Tongue (tissue), 2 donors: ENCODE data around the gene PRR19. TPM values are rescaled to one million over a fixed set of nuclear protein-coding genes. Genes with fewer than 3 reads are reported as not detected.

Experiments
- DNase-seq: peaks from one replicate; pipeline ENCODE4 v3.0.0-alpha.2; 2015
- total RNA-seq: library from RNA; depleted of rRNA; stranded (reverse); fragments of >200 nt; gene quantifications from one replicate; pipeline ENCODE4 v1.2.3, GENCODE V29; 2014

The PRR19 gene
- total RNA-seq, 1 donor from 2014 or later: 0.62 TPM

DNA sequence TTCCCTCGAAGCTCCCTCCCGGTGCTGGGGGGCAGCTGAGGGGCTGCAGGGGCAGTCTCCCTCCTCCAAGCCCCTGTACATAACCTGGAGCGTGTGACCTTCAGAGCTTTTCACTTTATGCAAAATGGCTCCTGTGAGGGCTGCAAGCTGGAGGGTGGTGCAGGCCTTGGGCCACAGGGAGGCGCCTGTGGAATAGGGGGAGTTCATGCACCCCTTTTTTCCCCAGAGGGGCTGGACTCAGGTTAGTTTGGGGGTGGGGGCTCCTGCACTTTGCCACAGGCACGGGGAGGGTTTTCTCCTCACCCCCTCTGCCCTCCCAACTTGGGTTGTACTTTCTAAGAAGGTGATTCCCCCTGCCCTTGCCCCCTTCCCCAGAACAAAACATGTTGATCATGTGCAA lies 6.6 kb upstream of the PRR19 start:
- DNase-seq: no peak

DNA sequence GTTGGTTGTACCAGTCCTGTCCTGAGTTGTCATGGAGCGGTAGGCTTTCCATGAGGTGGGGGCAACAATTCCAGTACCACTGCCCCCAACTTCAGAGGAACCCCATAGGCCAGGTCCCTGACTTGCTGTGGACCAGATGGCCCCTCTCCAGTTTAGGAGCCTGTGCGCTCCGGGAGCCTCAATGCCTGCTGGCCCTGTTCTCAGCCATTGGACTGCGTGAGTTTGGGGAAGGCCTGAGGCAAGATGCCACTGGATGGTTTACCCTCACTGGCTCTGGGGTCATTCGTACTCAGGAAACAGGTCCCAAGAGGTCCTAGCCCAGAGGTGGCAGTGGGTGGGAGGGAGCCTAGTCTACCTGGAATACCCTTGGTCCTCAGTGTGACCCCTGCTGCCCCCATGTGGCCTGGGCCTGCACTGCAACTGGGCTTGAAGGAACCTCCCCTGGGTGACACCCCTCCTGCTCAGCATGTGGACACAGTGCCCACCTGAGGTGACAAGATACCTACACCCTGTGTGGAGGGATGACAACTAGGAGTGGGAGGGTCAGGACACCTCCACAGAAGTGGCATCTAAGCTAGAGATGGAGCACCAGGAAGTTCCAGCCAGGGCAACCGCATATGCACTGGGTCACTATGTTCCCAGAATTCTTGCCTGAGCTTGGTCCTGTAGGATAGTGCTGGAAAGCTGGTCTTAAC lies 6.0 kb upstream of the PRR19 start:
- DNase-seq: peak; percentile 87

- no peak for DNase-seq
Observed at GRCh38 chr19:42297039-42297438, 4.9 kb upstream of the PRR19 start.

DNA sequence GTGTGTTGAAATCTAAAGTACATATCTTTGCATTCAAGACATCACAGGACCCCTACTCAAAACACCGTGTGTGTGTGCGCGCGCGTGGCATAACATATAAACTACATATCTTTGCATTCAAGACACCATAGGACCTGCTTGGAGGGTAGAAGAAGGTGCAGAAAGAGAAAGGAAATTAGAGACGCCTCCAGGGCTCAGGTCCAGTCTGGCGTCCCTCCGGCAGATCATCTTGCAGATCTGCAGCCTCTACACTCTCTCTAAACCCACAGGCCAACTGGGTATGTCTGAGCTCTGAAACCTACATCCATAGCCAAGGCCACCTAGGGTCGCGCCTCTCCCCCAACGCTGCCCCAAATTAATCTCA lies 1.2 kb downstream of the PRR19 start:
- DNase-seq: no peak

DNA sequence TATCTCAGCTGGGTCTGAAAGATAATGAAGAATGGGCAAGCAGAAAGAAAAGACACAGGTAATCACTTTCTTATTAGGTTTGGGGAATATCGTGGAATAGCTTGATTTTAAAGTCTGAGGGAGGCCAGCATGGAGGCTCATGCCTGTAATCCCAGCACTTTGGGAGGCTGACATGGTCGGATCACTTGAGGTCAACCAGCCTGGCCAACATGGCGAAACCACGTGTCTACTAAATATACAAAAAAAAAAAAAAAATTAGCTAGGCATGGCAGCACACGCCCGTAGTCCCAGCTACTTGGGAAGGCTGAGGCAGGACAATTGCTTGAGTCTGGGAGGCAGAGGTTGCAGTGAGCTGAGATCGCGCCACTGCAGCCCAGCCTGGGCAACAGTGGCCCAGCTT lies 1.9 kb downstream of the PRR19 start:
- no peak for DNase-seq

DNA sequence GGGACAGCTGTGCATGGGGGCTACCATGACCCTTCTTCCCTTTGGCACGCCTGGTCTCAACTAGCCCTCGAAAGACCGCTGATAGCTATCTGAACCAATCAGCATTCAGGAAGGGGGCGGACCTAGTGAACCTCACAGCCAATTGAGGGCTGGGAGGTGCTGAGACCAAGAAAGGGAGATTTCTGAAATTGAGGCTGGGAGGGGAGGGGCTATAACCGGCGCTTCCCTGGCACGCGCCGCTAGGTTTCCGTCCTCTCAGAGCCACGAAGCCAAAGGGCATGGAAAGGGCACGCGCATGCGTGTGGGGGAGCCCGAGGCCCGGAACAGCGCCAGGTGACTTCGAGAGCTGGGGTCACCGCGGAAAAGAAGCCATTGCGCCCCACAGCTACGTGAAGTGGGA lies 4.7 kb downstream of the PRR19 start:
- DNase-seq: no peak

- DNase-seq: no peak
Observed at GRCh38 chr19:42309686-42310085, 7.8 kb downstream of the PRR19 start.

DNA sequence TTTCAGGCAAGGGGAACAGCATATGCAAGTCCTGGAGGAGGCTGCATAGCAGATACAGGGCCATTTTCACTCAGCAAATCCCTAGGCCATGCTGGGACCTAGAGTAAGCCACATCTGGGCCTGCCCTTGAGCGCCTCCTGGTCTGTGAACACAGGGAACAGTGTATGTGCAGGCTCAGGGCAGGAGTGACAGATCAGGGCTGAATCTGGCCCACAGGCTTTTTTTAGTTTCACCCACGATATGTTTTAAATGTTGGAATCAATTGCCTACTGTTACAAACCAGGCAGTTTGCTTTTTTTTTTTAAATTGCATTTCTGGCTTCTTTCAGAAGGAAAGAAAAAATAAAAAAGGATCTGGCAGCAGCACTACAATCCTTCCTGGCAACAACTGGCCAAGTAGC lies 9.7 kb downstream of the PRR19 start:
- DNase-seq: peak; percentile 36

GRCh38 chr19:42312370-42312769 lies 10.4 kb downstream of the PRR19 start:
- no peak for DNase-seq

DNA sequence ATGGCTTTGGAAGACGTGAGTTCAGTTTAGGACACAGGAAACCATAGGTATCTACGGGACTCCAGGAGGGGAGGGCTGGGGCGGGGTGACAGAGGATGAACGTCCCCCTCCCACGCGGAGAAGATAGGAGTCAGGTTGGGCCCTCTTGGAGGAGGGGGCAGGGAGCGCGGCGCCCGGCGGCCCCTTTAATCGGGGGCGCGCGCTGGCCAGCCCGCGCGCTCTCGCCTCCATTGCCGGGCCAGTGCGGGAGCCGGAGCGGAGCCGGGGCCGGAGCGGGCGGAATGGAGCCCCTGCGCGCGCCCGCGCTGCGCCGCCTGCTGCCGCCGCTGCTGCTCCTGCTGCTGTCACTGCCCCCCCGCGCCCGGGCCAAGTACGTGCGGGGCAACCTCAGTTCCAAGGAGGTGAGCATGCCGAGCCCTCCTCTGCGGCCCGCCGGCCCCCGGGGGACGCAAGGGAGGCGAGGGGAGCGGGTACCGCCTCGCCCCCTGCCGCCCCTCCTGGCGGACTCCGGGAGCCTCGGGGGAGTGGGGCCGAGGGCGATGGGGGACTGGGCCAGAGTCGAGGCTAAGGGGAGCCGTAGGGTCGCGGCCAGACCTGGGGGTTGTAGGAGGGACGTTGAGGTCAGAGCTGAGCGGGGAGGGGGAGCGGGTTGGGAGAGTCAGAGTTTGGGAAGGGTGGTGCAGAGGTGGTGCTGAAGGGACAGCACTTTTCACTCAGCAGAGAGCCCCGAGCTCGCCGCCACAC lies 11.3 kb downstream of the PRR19 start, which contains the start of gene TMEM145:
Gene TMEM145 (plus strand): TSS at position 214 of the 744 bp plus-strand sequence. CDS start 68 bp downstream, at position 282.
- peak; percentile 73 for DNase-seq

- no peak for DNase-seq
Observed at GRCh38 chr19:42313840-42314755, 12.2 kb downstream of the PRR19 start.

DNA sequence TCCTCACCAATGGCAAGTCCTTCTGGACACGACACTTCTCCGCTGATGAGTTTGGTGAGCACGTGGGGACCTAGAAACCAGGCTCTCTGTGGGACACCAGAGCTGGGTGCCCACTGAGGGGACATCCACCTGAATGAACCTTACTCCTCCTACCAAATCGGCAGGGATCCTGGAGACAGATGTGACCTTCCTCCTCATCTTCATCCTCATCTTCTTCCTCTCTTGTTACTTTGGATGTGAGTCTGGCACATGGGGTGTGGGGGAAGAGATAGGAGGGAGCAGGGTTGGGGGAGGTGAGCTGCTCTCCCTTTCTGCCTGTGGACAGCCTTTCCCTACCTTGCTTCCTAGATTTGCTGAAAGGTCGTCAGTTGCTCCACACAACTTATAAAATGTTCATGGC lies 13.1 kb downstream of the PRR19 start:
- no peak for DNase-seq

- DNase-seq: no peak
Observed at GRCh38 chr19:42316223-42317211, 14.6 kb downstream of the PRR19 start.

DNA sequence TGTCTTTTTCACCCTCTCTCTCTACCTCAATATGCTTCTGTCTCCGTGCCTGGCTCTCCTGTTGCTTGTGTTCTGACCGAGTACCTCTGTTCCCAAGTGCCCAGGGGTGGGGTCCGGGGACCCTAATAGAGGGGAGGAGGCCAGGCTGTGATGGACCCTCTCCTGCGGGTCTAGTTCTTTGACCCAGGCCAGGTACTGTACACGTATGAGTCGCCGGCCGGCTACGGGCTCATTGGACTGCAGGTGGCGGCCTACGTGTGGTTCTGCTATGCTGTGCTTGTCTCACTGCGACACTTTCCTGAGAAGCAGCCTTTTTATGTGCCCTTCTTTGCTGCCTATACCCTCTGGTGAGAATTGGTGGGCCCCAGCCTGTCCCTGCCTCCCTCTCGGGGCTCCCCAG lies 15.6 kb downstream of the PRR19 start:
- DNase-seq: no peak

DNA sequence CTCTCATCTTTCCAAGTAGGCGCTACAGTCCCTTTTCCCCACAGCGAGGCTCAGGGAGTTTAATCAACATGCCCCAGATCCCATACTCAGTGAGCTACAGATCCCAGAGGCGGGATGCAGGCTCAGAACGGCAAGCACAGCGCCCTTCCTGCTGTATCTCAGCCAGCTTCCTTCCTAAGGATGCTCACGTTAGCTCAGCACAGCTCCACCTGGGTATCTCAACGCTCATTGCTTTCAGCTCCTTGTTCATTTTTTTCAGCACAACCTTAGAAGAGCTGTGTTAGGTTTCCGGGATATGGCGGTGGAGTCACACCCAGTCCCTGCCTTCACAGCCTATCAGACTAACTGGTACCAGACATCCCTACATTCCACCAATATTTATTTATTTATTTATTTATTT lies 20.4 kb downstream of the PRR19 start:
- DNase-seq: no peak

DNA sequence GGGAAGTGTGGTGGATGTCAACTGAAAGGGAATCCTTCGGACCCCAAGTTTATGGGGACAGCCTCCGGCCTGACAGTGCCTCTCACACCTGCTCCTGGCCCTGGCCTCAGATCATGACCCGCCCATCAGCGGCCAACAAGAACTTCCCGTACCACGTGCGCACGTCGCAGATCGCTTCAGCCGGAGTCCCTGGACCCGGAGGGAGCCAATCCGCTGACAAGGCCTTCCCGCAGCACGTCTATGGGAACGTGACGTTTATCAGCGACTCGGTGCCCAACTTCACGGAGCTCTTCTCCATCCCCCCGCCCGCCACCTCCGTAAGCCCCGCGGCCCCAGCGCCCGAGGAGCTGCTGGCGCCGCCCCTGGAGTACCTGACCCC lies 21.5 kb downstream of the PRR19 start:
- no peak for DNase-seq

DNA sequence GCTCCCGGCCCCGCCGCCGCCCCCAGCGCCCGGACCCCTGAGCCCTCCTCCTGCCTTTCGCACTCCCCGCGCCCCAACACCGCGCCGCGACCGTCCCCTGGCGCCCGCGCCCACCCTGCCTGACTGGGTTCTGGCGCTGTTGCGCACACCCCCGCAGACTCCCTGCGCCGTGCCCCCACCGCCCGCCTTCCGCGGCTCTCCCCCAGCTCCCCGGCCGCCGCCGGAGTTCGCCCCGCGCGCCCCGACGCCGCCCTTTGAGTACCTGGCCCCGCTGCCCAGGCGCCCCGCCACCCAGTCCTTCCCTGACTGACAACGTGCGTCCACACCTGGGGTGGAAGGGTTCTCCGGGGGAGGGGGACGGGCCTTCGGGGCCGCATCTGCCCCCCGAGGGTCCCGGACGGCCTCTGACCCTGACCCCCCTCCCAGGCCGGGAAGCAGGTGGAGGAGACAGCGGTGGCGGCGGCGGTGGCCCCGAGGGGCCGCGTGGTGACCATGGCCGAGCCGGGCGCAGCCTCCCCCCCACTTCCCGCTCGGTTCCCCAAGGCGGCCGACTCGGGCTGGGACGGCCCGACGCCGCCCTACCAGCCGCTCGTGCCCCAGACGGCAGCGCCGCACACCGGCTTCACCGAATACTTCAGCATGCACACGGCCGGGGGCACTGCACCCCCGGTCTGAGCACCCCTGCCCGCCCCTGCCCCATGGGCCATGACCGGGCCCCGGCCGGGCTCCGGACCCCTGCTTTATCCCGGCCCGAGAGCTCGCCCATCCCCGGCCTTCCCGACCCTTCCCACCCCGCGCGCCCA lies 22.1 kb downstream of the PRR19 start:
- no peak for DNase-seq

DNA sequence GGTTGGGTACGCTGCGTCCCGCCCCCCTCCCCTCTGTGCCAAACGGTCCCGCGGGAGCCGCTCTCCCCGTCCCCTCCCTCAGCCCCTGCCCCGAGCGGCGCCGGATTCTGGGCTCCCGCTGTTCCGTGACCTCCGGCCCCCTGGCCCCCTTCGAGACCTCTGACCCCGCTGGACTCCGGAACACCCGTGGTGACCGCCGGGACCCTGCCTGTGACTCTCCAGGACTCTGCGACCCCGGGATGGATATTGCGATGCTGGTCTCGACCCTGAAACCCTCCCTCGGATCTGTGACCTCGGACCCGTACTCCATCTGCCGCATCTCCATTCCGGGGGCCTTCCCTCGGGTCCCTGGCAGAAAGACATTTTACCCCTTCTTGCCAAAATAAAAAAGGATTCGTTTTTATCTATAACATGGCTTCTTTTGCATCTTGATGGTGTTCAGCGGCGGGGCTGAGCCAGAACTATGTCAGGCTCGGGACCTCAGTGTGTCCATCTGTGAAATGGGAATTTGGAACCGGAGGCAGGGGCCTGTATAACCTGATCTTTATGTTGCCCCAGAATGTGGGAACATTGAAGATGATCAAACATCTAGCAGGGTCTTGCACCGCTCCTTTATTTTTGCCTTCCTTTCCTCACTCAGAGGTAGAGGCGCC lies 22.8 kb downstream of the PRR19 start:
- no peak for DNase-seq

DNA sequence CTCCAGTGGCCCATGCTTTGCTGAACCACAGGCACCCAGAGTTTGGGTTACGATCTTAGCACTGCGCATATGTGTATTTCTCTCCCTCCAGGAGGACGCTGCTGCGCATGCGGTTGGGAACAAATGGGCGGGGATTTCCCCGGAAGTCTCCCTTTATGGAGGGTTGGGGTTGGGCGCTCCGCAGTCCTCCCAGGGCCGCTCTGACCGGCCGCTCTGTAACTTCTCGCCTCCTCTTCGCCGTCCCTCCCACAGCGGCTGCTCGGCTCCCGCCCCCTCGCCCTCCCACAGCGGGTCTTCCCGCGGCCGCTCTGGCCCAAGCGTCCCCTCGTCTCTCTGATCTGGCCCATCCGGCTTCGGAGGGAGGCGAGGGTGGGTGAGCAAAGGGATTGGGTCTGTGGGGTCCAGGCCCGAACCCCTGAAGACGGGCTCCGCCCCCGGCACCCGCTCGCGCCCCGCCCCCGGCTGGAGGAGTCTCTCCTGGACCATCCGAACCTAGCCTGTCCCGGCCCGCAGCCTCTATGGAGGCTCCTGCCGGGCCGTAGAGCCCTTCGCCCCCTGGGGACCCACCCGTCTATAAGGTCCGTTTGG lies 23.5 kb downstream of the PRR19 start, which contains the start of gene MEGF8:
Gene MEGF8 (plus strand): TSS at position 328 of the 588 bp plus-strand sequence. CDS start 609 bp downstream, outside the sequence.
- DNase-seq: peak; percentile 100
